Upper lobe of left lung (tissue), 4 donors: Measurements from ENCODE around the gene MAEA.

ENCODE experiments used
- POLR2A ChIP-seq, 4 donors: fragments of 450-650 bp; IDR thresholded peaks; one replicate each; pipeline ENCODE4 v1.5.1; 2016 to 2017; ENCODE audit warnings: antibody characterized with exemption in 4 of 4, mild to moderate bottlenecking in 2 of 4
- POLR2AphosphoS5 ChIP-seq, 2 donors: sonication (generic); formaldehyde crosslinking; IDR thresholded peaks; one replicate each; pipeline ENCODE4 v1.5.1; 2017; ENCODE audit warnings: antibody characterized with exemption in 2 of 2
- TF ChIP-seq, protein P1 (sequence below), 6 experiments: fragments of 450-650 bp in 4 of 6; fragments of 200-600 bp in 2 of 6; sonication (generic) in 2 of 6; IDR thresholded peaks; one replicate each; pipeline ENCODE4 v1.5.1; 2016 to 2019; ENCODE audit warnings: antibody characterized with exemption in 6 of 6

DNA sequence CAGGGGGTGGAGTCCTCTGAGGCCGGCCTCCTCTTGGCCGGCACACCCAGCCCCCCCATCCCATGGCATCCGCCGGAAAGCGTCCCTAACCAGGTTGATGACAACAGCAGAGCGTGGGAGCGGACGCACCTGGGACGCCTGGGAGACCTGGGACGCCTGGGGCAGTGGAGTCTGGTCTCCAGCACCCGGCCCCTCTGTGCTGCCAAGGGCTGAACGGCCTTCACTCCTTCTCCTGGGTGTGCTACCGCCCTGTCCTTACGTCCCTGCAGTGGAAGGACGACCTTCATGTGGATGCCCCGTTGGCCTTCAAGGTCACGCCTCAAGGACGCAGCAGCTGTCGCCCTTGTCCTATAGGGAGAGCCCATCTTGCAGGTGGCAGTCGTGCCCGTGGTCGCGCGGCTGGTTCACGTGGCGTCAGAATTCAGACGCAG lies 89.7 kb downstream of the MAEA start:
- TF ChIP-seq, protein P1, sequence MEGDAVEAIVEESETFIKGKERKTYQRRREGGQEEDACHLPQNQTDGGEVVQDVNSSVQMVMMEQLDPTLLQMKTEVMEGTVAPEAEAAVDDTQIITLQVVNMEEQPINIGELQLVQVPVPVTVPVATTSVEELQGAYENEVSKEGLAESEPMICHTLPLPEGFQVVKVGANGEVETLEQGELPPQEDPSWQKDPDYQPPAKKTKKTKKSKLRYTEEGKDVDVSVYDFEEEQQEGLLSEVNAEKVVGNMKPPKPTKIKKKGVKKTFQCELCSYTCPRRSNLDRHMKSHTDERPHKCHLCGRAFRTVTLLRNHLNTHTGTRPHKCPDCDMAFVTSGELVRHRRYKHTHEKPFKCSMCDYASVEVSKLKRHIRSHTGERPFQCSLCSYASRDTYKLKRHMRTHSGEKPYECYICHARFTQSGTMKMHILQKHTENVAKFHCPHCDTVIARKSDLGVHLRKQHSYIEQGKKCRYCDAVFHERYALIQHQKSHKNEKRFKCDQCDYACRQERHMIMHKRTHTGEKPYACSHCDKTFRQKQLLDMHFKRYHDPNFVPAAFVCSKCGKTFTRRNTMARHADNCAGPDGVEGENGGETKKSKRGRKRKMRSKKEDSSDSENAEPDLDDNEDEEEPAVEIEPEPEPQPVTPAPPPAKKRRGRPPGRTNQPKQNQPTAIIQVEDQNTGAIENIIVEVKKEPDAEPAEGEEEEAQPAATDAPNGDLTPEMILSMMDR (IDR thresholded peaks at IDR 0.05), result no peak
- no peak for TF ChIP-seq POLR2A (IDR thresholded peaks at IDR 0.05)
- no peak for TF ChIP-seq POLR2AphosphoS5 (IDR thresholded peaks at IDR 0.05)
